ENCODE data around the gene TFCP2L1.

DNA sequence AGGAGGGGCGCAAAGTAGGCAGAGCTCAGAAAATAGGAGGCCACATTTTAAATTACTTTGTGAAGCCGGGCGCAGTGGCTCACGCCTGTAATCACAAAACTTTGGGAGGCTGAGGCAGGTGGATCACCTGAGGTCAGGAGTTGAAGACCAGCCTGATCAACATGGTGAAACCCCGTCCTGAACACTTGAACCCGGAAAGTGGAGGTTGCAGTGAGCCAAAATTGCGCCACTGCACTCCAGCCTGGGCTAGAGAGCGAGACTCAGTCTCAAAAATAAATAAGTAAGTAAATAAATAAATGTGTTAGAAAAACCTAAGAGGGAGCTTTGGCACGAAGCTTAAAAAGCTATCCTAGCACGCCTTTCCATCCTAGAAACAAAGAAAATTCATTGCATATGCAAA, 105.5 kb downstream of the TFCP2L1 start:
- no peak for TF ChIP-seq FOS (IDR thresholded peaks at IDR 0.05; ENCODE audit: low read depth, low read length)
- no peak for TF ChIP-seq BHLHE40 (IDR thresholded peaks at IDR 0.05; ENCODE audit: low read depth, low read length)
